MM.1S (cell line): ENCODE data around the gene KCNK18.

Experiments used
- DNase-seq: peaks from one replicate; pipeline ENCODE4 v3.0.0-alpha.2; 2015
- H2AFZ ChIP-seq: fragments of 300-600 bp; sonication (generic); 2 replicates; pipeline ENCODE4 v1.6.0; 2016; ENCODE audit warnings: antibody characterized with exemption, low read length
- H3F3A ChIP-seq: fragments of 300-600 bp; sonication (generic); 2 replicates; pipeline ENCODE4 v1.6.1; 2016; ENCODE audit warnings: mild to moderate bottlenecking, antibody characterized with exemption, low read length, moderate library complexity, mixed read lengths; ENCODE audit not compliant: insufficient read depth
- H3K27ac ChIP-seq: fragments of 300-600 bp; sonication (generic); 2 replicates; pipeline ENCODE4 v1.5.1; 2016; ENCODE audit warnings: mild to moderate bottlenecking, low read length
- H3K27me3 ChIP-seq: fragments of 300-600 bp; sonication (generic); replicated peaks from 2 replicates; pipeline ENCODE4 v1.6.0; 2016; ENCODE audit warnings: low read length; ENCODE audit not compliant: insufficient read depth
- H3K36me3 ChIP-seq: fragments of 300-600 bp; sonication (generic); replicated peaks from 2 replicates; pipeline ENCODE4 v1.6.1; 2016; ENCODE audit warnings: mild to moderate bottlenecking, low read length, mixed read lengths; ENCODE audit not compliant: insufficient read depth
- H3K4me1 ChIP-seq: fragments of 300-600 bp; sonication (generic); 2 replicates; pipeline ENCODE4 v1.6.1; 2016; ENCODE audit warnings: low read length, mixed read lengths
- H3K4me2 ChIP-seq: fragments of 300-600 bp; sonication (generic); 2 replicates; pipeline ENCODE4 v1.6.0; 2016; ENCODE audit warnings: low read depth, low read length
- H3K4me3 ChIP-seq: fragments of 300-600 bp; sonication (generic); 2 replicates; pipeline ENCODE4 v1.5.1; 2016; ENCODE audit warnings: low read length, mixed read lengths
- H3K79me2 ChIP-seq: fragments of 300-600 bp; sonication (generic); 2 replicates; pipeline ENCODE4 v1.6.1; 2016; ENCODE audit warnings: mixed run types, low read length, mixed read lengths
- H3K9ac ChIP-seq: fragments of 300-600 bp; sonication (generic); 2 replicates; pipeline ENCODE4 v1.6.1; 2016; ENCODE audit warnings: low read length, mixed read lengths
- H3K9me2 ChIP-seq: fragments of 300-600 bp; sonication (generic); replicated peaks from 2 replicates; pipeline ENCODE4 v1.6.1; 2016; ENCODE audit warnings: mild to moderate bottlenecking, low read length, mixed read lengths; ENCODE audit not compliant: insufficient read depth
- H3K9me3 ChIP-seq: fragments of 300-600 bp; sonication (generic); replicated peaks from 2 replicates; pipeline ENCODE4 v1.6.1; 2016; ENCODE audit warnings: mild to moderate bottlenecking, low read length, mixed read lengths; ENCODE audit not compliant: insufficient read depth
- H4K20me1 ChIP-seq: fragments of 300-600 bp; sonication (generic); 2 replicates; pipeline ENCODE4 v1.6.1; 2016; ENCODE audit warnings: mild to moderate bottlenecking, low read length, moderate library complexity, mixed read lengths; ENCODE audit not compliant: insufficient read depth
- CTCF ChIP-seq: fragments of 300-600 bp; sonication (generic); IDR thresholded peaks from 2 replicates; pipeline ENCODE4 v1.5.1; 2016; ENCODE audit warnings: antibody characterized with exemption, low read length, mixed read lengths
- EZH2 ChIP-seq: fragments of 300-600 bp; sonication (generic); optimal IDR thresholded peaks from 2 replicates; pipeline ENCODE3; 2017; ENCODE audit warnings: low read depth, mild to moderate bottlenecking, antibody characterized with exemption, low read length, mixed read lengths
- EZH2phosphoT487 ChIP-seq: fragments of 300-600 bp; sonication (generic); IDR thresholded peaks from 2 replicates; pipeline ENCODE4 v1.6.1; 2018; ENCODE audit warnings: antibody characterized with exemption, low read length

Gene KCNK18

GRCh38 chr10:117259279-117259678 lies 62.0 kb downstream of the KCNK18 start:
- Histone ChIP-seq H3K9me3 (no peaks in the 10 kb centered on the region), H2AFZ (no peak overlapping the region), H3K9me2 (no peaks in the 10 kb centered on the region), H4K20me1 (no peaks in the 10 kb centered on the region), H3K4me3 (no peak overlapping the region), H3K27me3 (no peaks in the 10 kb centered on the region), H3K36me3 (no peaks in the 10 kb centered on the region), H3K79me2 (no peaks in the 10 kb centered on the region), H3K9ac (no peak overlapping the region), H3K4me1 (no peaks in the 10 kb centered on the region), H3F3A (no peaks in the 10 kb centered on the region), H3K4me2 (no peak overlapping the region), H3K27ac (no peak overlapping the region)
- no peak for DNase-seq
- TF ChIP-seq CTCF, result no peak
- no peak for TF ChIP-seq EZH2
- TF ChIP-seq EZH2phosphoT487, result no peak
